Endometrial microvascular endothelial cells (primary cell): ENCODE data around the gene ASB6. TPM values are rescaled to one million over a fixed set of nuclear protein-coding genes. Genes with fewer than 3 reads are reported as not detected.
"Not testable (repeated sequence)": the region's sequence is repeated elsewhere in the genome, so short reads cannot be mapped to it uniquely, and the experiment has no call there.

Source experiments
- in situ Hi-C: cut with HindIII; loops from 2 replicates; pipeline ENCODE4 v1.10.0; 2017; ENCODE audit warnings: low sequenced_read_pairs, low pct_unique_long_range_greater_than_20kb; ENCODE audit errors: inconsistent ontology term
- total RNA-seq: library from RNA; depleted of rRNA; stranded (reverse); fragments of >200 nt; gene quantifications from one replicate; pipeline ENCODE4 v1.2.3, GENCODE V29; 2015; ENCODE audit errors: inconsistent ontology term

The ASB6 gene
- total RNA-seq, 1 donor from 2014 or later: 33.6 TPM

DNA sequence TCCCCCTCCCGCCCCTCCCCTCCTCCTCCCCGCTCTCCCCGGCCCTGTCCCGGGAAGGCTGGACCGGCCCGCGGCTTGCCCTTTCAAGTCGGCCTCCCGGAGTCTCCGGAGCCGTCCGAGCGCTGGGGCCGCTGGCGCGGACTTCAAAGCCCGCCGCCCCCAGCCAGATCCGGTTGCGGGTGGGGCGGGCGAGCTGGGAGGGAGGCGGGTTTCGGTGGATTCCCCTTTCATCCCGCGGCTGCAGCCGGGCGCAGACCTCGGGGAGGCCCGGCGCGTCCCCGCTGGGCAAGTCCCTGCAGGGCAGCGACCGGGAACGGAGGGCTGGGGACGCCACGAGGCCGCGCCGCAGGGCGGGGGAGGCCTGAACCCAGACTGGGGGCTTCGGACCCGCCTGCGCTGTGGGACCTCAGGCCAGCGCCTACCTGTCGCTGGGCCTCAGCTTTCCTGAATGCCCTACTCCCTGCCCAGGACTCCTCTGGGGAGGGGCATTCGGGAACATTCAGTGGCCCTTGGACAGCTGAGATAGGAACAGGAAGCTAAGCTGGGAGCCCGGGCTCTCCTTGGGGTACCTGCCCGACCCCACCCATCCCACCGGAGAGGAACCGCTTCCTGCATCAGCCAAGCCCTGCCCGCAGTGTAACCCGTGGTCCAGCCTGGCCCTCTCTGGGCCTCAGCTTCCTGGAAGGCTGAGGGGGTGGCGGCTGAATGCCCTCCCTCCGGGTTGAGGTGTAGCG, 44.4 kb downstream of the ASB6 start:
- in situ Hi-C loops: no loop called here

DNA sequence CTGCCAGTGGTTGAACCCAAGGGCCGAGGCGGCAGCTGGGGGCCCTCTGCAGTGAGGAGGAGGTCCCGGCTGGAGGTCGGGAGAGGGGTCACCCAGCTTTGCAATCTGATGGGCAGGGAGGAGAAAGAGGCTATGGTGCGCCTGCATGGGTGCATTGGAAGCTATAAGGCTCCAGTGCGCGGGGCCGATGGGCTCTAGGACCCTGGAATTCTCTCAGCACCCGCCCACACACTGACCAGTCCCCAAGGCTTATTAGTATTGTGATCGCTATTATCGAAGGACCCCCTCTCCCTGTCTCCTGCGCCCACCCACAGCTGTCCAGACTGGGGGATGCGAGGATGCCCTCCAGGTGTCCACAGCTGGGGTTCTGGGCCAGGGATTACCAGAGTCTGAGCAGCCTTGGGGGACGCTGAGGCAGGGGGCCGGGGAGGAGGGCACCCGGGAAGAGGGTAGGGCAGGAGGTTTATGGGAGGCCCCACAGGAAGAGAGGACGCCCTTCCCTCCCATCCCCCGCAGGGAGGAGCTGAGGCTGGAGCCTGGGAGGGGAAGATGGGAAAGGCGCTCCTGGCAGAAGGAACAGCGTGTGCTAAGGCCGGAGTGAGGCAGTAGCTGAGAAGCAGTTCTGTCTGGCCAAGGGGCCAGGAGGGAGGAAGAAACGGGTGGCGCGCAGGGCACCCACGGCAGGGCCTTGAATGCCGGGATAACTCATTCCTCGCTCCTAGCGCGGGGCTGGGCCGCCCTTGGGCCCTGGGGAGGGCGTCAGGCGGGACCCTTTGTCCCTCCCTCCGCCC, 45.2 kb downstream of the ASB6 start:
- in situ Hi-C loops: no loop called here

DNA sequence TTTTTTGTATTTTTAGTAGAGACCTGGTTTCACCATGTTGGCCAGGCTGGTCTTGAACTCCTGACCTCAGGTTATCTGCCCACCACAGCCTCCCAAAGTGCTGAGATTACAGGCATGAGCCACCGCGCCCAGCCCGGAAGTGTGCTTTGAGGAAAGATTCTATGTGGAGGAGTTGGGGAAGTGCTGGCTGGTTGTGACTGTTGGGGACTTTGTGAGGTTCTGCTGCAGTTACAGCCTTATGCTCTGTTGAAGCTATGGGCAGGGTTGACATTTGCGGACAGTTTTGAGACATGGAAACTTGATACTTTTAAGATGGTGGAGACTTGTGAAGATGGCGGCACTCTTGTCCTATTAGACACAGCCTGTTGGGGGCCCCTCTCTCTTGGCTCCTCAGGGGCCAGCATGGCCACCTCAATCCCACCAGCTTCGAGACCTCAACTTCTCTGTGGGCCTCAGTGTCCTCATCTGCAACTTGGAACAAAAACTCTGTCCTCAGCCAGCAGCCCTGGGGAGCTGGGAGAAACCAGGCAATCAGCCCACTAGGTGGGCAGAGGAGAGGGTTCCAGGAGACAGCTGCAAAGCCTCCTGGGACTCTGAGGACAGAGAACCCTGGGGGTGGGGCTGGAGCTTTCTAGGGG, 45.9 kb downstream of the ASB6 start:
- in situ Hi-C loops: no loop called here

GRCh38 chr9:129595311-129595741, 46.6 kb downstream of the ASB6 start:
- in situ Hi-C loops: no loop called here

DNA sequence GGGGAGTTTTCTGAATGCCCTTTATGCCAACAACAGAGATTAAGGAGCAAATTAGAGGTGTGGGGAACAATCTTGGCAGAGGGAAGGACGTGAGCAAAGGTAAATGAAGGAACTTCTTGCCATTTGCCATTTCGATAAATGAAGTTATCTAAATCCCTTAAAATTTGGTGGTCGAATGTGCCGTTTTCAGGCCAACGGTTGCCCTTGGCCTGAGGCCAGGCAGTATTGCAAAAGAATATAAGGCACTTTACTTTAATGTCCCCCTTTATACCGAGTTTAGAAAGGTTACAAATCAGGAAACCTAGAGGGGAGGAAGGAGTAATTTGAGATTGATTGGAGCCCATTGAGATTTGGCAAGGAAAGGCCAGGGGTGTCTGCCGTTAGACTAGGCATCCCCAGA, 47.3 kb downstream of the ASB6 start:
- in situ Hi-C loops: no loop called here

- in situ Hi-C loops: not testable (repeated sequence)
Observed at GRCh38 chr9:129592790-129593189, 49.2 kb downstream of the ASB6 start.

- in situ Hi-C loops: no loop called here
Observed at GRCh38 chr9:129591916-129592315, 50.0 kb downstream of the ASB6 start.

DNA sequence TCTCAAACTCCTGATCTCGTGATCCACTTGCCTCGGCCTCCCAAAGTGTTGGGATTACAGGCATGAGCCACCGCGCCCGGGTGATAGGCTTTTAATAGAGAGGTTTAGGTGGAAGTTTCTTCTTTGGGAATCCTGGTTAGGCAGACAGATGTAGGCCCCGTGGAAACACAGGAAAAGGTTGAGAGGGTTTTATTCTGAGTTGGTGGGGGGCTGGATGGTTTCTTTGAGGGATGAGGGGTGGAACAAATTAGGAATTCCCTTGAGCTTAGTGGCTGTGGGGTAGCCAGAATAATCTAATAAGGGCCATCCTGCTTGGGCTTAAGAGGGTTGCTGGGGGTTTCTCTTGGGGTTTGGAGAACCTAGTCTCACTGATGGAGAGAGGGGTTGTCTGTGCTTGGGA, 51.5 kb downstream of the ASB6 start:
- in situ Hi-C loops: no loop called here

- in situ Hi-C loops: no loop called here
Observed at GRCh38 chr9:129587487-129588262, 54.3 kb downstream of the ASB6 start.

- in situ Hi-C loops: no loop called here
Observed at GRCh38 chr9:129586685-129587084, 55.3 kb downstream of the ASB6 start.

DNA sequence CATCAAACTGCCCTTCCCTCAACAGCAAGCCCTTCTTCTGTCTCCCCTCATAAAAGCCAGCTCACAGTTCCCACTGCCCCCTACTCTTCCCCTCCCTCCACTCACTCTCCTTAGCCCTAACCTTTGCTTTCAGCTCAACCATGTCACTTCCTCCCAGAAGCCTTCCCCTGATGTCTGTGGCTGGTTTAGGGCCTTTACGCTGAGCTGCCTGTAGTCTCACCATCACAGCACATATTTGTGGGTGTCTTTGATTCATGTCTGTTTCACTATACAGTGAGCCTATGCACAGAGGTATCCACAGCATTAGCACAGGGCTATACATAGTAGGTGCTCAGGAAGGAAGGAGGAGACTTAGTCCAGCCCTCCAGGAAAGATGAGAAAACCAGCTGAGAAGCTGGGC, 55.7 kb downstream of the ASB6 start:
- in situ Hi-C loops: no loop called here

GRCh38 chr9:129585352-129585751, 56.6 kb downstream of the ASB6 start:
- in situ Hi-C loops: no loop called here

Other genes with a start within 250 kb of the ASB6 start
- not detected for gene C9orf50, start 21.1 kb downstream of the ASB6 start, total RNA-seq
- gene NTMT1, start 16.0 kb downstream of the ASB6 start, total RNA-seq: 64.0 TPM
- not detected for gene PRRX2, start 23.5 kb upstream of the ASB6 start, total RNA-seq
- gene PTGES, start 110.9 kb upstream of the ASB6 start, total RNA-seq: not detected
- gene TOR1B, start 161.0 kb upstream of the ASB6 start, total RNA-seq: 27.0 TPM
- gene TOR1A, start 182.0 kb upstream of the ASB6 start, total RNA-seq: 92.7 TPM
- gene C9orf78, start 193.1 kb upstream of the ASB6 start, total RNA-seq: 45.3 TPM
- gene USP20, start 193.3 kb upstream of the ASB6 start, total RNA-seq: 9.8 TPM